ENCODE results near the gene PBX1. TPM values are rescaled to one million over a fixed set of nuclear protein-coding genes. Genes with fewer than 3 reads are reported as not detected.
"Not testable (repeated sequence)": the region's sequence is repeated elsewhere in the genome, so short reads cannot be mapped to it uniquely, and the experiment has no call there.

PBX1 gene
- total RNA-seq, 4 donors from 2014 or later: 33.3 to 61.8 (median 56.2) TPM

GRCh38 chr1:164599272-164599671 is 40.3 kb downstream of the PBX1 start:
- ATAC-seq (ENCODE audit: low FRiP score): no peak
- no peak for TF ChIP-seq CTCF (IDR thresholded peaks at IDR 0.05)
- DNase-seq (ENCODE audit: low spot score): no peak

DNA sequence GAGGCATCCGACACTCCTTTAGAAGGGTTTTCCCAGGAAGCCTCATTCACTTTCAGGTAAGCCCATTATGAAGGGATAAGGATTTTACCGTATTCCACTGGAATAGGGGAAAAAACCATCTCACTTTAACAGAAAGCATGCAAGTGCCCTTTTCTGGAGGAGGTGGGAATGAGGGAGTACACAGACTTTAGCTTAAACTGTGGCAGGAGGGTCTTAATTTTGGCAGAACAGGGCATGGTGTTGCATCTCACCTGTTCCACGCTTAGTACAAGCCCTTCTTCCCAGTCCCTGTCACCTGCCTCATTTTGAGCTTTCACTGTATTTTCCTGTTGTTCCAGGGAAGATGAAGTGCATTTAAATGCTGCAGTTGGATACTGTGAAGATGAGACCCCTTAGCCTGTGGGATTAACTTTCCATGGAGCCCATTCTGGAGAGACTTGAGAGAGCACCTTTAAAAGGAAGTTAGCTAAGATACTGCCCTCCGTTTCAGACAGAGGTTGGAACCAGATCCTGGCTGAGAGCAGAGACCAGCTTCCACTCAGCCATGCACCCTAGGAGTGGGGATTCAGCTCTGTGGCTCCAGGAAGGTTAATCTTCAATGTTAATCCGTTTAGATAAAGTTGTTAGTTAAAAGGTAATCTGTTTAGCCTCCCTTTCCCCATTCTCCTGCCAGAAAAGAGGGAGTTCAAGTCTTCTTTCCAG is 42.6 kb downstream of the PBX1 start:
- no peak for TF ChIP-seq CTCF (IDR thresholded peaks at IDR 0.05)
- no peak for DNase-seq (ENCODE audit: low spot score)
- no peak for ATAC-seq (ENCODE audit: low FRiP score)

GRCh38 chr1:164602101-164602422 is 43.1 kb downstream of the PBX1 start:
- no peak for TF ChIP-seq CTCF (IDR thresholded peaks at IDR 0.05)
- no peak for ATAC-seq (ENCODE audit: low FRiP score)

DNA sequence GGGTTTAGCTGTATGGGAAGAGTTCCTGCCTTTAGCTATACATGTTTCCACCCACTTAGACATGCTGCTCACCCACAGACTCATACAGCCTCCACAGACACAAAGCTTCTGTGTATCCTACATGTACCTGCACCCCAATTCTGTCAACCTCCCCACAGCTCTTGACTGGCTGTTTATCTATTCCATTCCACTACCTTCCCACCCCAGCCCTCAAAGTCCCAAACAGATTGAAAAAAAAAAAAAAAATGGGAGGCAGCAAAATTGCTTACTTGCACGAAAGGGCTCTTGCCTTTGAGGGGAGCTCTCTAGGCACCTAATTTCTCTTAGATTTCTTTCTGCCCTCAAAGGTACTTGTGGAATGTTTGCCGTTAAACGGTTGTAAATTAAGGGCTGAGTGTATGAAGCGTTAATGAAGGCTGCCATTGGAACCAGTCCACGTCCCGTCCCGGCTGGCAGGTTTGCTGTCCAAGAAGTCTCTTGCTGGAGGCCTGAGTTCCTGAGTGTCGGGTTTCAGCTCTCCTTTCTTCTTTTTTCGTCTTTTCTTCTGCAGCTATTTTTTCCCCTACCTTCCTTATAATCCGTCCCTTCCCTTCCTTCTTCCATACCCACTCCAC is 43.6 kb downstream of the PBX1 start:
- DNase-seq (ENCODE audit: low spot score): no peak
- no peak for TF ChIP-seq CTCF (IDR thresholded peaks at IDR 0.05)
- peak; percentile 33 for ATAC-seq (ENCODE audit: low FRiP score)

More at GRCh38 chr1:164602101-164602422, 43.1 kb downstream of the PBX1 start:
- no peak for DNase-seq (ENCODE audit: low spot score)

- not testable (repeated sequence) for DNase-seq (ENCODE audit: low spot score); ATAC-seq (ENCODE audit: low FRiP score)
Measured at GRCh38 chr1:164603805-164604204, 44.8 kb downstream of the PBX1 start.

GRCh38 chr1:164604541-164604940 is 45.6 kb downstream of the PBX1 start:
- DNase-seq (ENCODE audit: low spot score) (no peak), ATAC-seq (ENCODE audit: low FRiP score) (no peak)
- no peak for TF ChIP-seq CTCF (IDR thresholded peaks at IDR 0.05)

DNA sequence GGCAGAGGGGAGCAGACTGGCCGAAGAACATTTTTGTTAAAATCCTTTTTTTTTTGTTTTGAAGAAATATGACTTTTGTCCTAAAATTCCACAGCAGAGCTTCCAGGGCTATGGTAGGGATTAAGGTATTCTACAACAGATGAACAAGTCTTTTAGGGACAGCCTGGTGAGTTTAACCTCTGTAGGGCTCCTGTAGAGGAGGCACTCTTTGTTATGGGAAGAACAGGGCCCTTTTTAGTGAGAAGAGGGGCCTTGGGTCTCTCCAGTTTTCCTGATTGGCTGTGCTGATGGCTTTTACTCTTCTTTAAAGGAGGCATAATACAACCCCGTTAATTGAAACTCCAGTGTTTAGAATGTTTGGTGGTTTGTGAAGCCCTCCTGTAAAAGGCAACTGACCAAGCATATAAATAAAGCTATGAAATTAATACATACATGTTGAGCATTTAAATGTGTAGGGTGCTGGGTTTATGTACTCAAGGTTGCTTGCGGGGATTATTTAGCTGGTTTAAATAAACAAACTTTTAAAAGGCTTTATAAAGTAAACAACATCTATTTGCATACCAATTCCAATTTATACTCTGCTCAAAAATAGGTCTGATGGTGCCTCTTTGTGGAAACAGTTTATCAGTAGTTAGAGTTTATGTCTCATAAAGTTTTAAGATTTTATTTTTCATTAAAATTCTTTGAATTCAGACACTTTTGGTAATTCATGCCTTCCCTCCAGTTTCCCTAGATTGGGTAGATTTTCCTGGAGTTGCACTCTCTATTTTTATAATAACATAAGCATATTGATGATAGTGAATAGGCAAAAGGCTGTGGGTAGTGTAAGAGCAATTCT is 46.5 kb downstream of the PBX1 start:
- ATAC-seq (ENCODE audit: low FRiP score): no peak
- no peak for TF ChIP-seq CTCF (IDR thresholded peaks at IDR 0.05)
- no peak for DNase-seq (ENCODE audit: low spot score)

Measured in omental fat pad (tissue), 4 donors.